WERI-Rb-1 (cell line): ENCODE measurements around the gene THSD8.

Experiments
- DNase-seq: peaks from one replicate; pipeline ENCODE4 v3.0.0-alpha.2; 2020
- H3K27ac ChIP-seq: fragments of 250-450 bp; sonication (Bioruptor Pico); 2 replicates; pipeline ENCODE4 v1.5.1; 2020; ENCODE audit warnings: mild to moderate bottlenecking, moderate library complexity
- H3K27me3 ChIP-seq: fragments of 250-450 bp; sonication (Bioruptor Pico); 2 replicates; pipeline ENCODE4 v1.5.1; 2021; ENCODE audit warnings: mild to moderate bottlenecking, low read depth, moderate library complexity; ENCODE audit not compliant: insufficient read depth, severe bottlenecking
- H3K36me3 ChIP-seq: fragments of 250-450 bp; sonication (Bioruptor Pico); 2 replicates; pipeline ENCODE4 v1.5.1; 2020; ENCODE audit warnings: mild to moderate bottlenecking, moderate library complexity
- H3K4me3 ChIP-seq: 2 replicates; pipeline ENCODE4 v1.5.1; 2011; ENCODE audit warnings: low read depth, mild to moderate bottlenecking, control low read depth, low read length
- H3K9me3 ChIP-seq: fragments of 250-450 bp; sonication (Bioruptor Pico); 2 replicates; pipeline ENCODE4 v1.5.1; 2021; ENCODE audit warnings: mild to moderate bottlenecking, moderate library complexity; ENCODE audit not compliant: severe bottlenecking
- TF ChIP-seq, protein P1 (sequence below): IDR thresholded peaks from 2 replicates; pipeline ENCODE4 v1.5.1; 2011; ENCODE audit warnings: low read depth, mild to moderate bottlenecking, control low read depth, inconsistent platforms, low read length

The THSD8 gene

DNA sequence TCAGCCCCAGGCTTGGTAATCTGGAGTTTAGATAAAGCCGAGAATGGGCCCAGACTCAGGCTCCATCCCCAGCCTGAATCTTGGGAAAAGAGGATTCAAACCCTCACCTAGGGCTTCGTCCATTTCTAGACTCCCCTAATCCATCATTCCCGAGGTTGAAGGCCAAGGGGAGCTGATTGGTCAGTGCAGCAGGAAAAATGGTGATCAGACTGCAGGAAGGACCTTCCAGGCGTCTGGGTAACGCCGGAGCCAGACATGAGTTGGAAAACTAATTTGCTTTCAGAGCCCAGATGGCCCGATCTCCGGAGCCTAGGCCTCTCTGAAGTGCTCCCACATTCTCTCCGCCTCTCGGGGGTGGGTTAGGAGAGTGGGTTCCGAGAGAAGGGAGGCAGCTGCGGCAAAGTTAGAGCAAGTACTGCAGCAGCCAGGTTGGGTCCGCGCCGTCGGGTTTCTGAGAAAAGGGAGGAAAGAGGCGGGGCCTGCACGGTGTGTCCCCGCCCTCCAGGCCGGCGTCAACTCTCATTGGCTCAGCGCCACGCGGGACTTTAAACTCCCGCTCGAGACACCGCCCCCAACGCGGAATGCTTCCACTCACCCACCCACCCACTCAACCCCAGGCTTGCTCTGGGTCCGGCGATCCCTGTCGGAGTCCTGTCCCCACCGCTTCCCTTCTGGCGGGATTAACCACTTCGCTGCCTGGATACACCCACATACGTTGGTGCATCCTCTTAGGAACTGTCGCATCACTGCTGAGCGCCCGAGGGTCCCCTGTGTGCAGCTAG, 33.3 kb downstream of the THSD8 start:
- H3K36me3 ChIP-seq, result peaks cover 6% of the 10 kb centered on the region
- H3K4me3 ChIP-seq, result peak overlapping the region; percentile 85
- peak; percentile 53 for DNase-seq
- TF ChIP-seq, protein P1, sequence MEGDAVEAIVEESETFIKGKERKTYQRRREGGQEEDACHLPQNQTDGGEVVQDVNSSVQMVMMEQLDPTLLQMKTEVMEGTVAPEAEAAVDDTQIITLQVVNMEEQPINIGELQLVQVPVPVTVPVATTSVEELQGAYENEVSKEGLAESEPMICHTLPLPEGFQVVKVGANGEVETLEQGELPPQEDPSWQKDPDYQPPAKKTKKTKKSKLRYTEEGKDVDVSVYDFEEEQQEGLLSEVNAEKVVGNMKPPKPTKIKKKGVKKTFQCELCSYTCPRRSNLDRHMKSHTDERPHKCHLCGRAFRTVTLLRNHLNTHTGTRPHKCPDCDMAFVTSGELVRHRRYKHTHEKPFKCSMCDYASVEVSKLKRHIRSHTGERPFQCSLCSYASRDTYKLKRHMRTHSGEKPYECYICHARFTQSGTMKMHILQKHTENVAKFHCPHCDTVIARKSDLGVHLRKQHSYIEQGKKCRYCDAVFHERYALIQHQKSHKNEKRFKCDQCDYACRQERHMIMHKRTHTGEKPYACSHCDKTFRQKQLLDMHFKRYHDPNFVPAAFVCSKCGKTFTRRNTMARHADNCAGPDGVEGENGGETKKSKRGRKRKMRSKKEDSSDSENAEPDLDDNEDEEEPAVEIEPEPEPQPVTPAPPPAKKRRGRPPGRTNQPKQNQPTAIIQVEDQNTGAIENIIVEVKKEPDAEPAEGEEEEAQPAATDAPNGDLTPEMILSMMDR, result no peak
- no peaks in the 10 kb centered on the region for H3K27me3 ChIP-seq
- peak overlapping the region; percentile 95; the same call in 1 of the 2 replicates for H3K27ac ChIP-seq
- no peaks in the 10 kb centered on the region for H3K9me3 ChIP-seq

GRCh38 chr19:12836529-12836863, 34.6 kb downstream of the THSD8 start:
- H3K27me3 ChIP-seq, result no peaks in the 10 kb centered on the region
- no peak overlapping the region for H3K4me3 ChIP-seq
- no peak overlapping the region for H3K27ac ChIP-seq
- DNase-seq, result no peak
- TF ChIP-seq, protein P1, result no peak
- H3K9me3 ChIP-seq, result no peaks in the 10 kb centered on the region
- H3K36me3 ChIP-seq, result peaks cover 15% of the 10 kb centered on the region

GRCh38 chr19:12837225-12837624, 35.4 kb downstream of the THSD8 start:
- H3K27ac ChIP-seq, result no peak overlapping the region
- H3K4me3 ChIP-seq, result no peak overlapping the region
- peaks cover 21% of the 10 kb centered on the region for H3K36me3 ChIP-seq
- no peak for DNase-seq
- TF ChIP-seq, protein P1, result no peak
- no peaks in the 10 kb centered on the region for H3K9me3 ChIP-seq
- no peaks in the 10 kb centered on the region for H3K27me3 ChIP-seq

GRCh38 chr19:12838182-12838885, 36.5 kb downstream of the THSD8 start, which contains the start of gene MAST1:
Gene MAST1, plus strand, starts transcription at chr19:12838515. Its CDS starts 58 bp downstream, at chr19:12838573.
- Histone ChIP-seq H3K27me3 (no peaks in the 10 kb centered on the region), H3K27ac (peak within 1 kb of the TSS; percentile 69), H3K4me3 (peak within 1 kb of the TSS; percentile 88), H3K36me3 (peaks cover 23% of the 10 kb centered on the region), H3K9me3 (no peaks in the 10 kb centered on the region)
- DNase-seq, result peak; percentile 65
- TF ChIP-seq, protein P1, result peak; percentile 75

DNA sequence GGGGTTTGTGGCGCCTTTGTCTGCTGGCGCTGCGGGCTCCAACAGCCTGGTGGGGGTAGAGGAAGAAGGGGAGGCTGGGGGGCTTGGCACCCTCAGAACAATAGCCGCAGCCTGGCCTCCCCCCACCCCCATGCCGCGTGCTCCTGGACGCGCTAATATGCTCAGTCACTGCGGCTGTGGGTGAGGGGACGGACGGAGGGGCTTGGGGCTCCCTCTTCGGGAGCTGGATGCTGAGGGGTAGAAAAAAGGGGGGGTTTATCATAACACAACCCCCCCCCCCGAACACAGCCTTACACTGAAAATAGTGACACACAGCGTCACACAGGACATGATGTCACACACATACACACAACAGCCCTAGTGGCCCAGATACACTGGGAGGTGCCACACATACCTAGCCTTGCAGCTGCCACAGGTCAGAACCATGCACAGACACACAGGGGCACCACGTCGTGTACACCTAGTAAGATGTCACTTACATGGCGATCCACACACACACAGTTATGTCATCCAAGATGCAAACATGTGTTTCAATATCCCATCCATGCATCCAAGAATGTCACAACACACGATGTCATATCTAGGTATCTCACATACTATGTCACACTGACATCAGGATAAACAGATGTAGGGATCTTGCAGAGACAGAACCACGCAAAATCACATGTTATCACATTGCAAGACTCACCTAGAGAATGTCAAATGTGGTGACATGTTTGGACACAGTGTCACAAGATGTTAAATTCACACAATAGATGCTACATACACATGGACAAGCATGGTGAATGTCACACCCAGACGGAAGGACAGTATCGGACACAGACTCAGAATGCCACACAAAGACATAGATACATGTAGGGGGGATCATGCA, 37.3 kb downstream of the THSD8 start:
- H3K9me3 ChIP-seq, result no peaks in the 10 kb centered on the region
- no peaks in the 10 kb centered on the region for H3K27me3 ChIP-seq
- DNase-seq, result no peak
- H3K36me3 ChIP-seq, result peaks cover 31% of the 10 kb centered on the region
- TF ChIP-seq, protein P1, result no peak
- peak overlapping the region; percentile 88 for H3K4me3 ChIP-seq
- H3K27ac ChIP-seq, result peak overlapping the region; percentile 69
